Measurements from ENCODE around the gene CCN6. TPM values are rescaled to one million over a fixed set of nuclear protein-coding genes. Genes with fewer than 3 reads are reported as not detected.

The CCN6 gene
- total RNA-seq, 1 experiment from 2014 or later: not detected

DNA sequence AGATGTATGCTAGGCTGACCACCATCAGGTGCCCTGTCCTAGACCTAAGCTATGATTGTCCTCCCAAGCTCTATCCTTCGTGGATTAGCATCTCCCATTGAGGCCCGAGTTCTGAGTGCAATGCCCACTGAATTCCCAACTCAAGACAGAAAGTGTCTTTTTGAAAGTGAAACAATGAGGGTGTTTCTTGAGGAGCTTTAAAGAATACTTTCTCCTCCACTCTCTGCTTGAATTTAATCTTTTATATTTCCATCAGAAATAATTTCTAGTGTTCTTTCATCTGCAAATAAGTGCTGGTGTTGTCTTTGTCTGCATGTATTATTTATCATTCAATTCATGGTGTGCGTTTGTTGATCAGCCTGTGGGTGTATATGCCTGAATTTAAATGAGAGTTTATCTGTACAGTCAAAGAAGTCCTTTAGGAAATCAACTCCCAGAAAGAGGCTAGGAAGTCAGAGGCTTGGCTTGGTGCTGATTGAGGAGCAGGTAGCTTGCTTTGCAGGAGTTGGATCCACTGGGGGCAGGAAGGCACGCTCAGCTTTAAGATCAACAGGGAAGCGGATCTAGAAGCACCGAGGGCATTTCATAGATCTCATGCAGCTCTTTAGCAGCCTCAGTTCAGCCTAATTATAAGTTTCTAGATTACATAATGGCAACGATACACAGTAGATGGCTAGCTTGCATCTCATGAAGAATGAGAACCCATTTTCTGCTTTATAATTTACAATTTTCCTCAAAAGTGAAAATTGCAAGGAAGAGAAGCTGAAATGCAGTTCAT lies 36.0 kb upstream of the CCN6 start:
- no peak overlapping the region for H3K27ac Mint-ChIP-seq (ENCODE audit: low read depth, unreplicated experiment)
- no peaks in the 10 kb centered on the region for H3K36me3 Mint-ChIP-seq (ENCODE audit: insufficient read depth, unreplicated experiment)
- CTCF ChIA-PET: interaction anchor here (0.6 to 3.0 kb wide), 9 partner anchors 11 to 307 kb away, joined by 3 to 21 read pairs (median 4); partner anchors contain the start of genes FAM229B and TUBE1
- no peak for DNase-seq (ENCODE audit: unreplicated experiment)
- no peak overlapping the region for H3K4me3 Mint-ChIP-seq (ENCODE audit: unreplicated experiment)
- BruUV-seq (replicated peaks): no TSS peak
- peaks cover 27% of the 10 kb centered on the region for H3K4me1 Mint-ChIP-seq (ENCODE audit: insufficient read depth, unreplicated experiment)
- no peak for TF ChIP-seq CTCF (IDR thresholded peaks at IDR 0.05; ENCODE audit: unreplicated experiment)
- intact Hi-C loops (cut with micrococcal nuclease): no loop called here
- no peaks in the 10 kb centered on the region for H3K27me3 Mint-ChIP-seq (ENCODE audit: insufficient read depth, unreplicated experiment)
- POLR2A ChIA-PET: no interaction called here
- no peaks in the 10 kb centered on the region for H3K9me3 Mint-ChIP-seq (ENCODE audit: unreplicated experiment)

GRCh38 chr6:112018619-112019416 lies 35.1 kb upstream of the CCN6 start:
- TF ChIP-seq CTCF (IDR thresholded peaks at IDR 0.05; ENCODE audit: unreplicated experiment): no peak
- peaks cover 27% of the 10 kb centered on the region for H3K4me1 Mint-ChIP-seq (ENCODE audit: insufficient read depth, unreplicated experiment)

GRCh38 chr6:112019589-112019988 lies 34.3 kb upstream of the CCN6 start:
- peaks cover 13% of the 10 kb centered on the region for H3K9me3 Mint-ChIP-seq (ENCODE audit: unreplicated experiment)
- CTCF ChIA-PET: interaction anchor here (0.9 to 2.4 kb wide), 3 partner anchors 9 to 22 kb away, joined by 3 to 16 read pairs (median 4); no protein-coding TSS in a partner anchor
- H3K4me1 Mint-ChIP-seq (ENCODE audit: insufficient read depth, unreplicated experiment): peaks cover 20% of the 10 kb centered on the region
- no peak overlapping the region for H3K4me3 Mint-ChIP-seq (ENCODE audit: unreplicated experiment)
- POLR2A ChIA-PET: no interaction called here
- intact Hi-C loops (cut with micrococcal nuclease): no loop called here
- DNase-seq (ENCODE audit: unreplicated experiment): no peak
- BruUV-seq (replicated peaks): no TSS peak
- H3K36me3 Mint-ChIP-seq (ENCODE audit: insufficient read depth, unreplicated experiment): no peaks in the 10 kb centered on the region
- no peak overlapping the region for H3K27ac Mint-ChIP-seq (ENCODE audit: low read depth, unreplicated experiment)
- H3K27me3 Mint-ChIP-seq (ENCODE audit: insufficient read depth, unreplicated experiment): no peaks in the 10 kb centered on the region
- no peak for TF ChIP-seq CTCF (IDR thresholded peaks at IDR 0.05; ENCODE audit: unreplicated experiment)

More at GRCh38 chr6:112018619-112019416, 35.1 kb upstream of the CCN6 start:
- DNase-seq (ENCODE audit: unreplicated experiment): no peak
- POLR2A ChIA-PET: no interaction called here
- CTCF ChIA-PET: interaction anchor here (0.6 to 3.0 kb wide), 7 partner anchors 10 to 178 kb away, joined by 3 to 21 read pairs (median 6); partner anchors contain the start of genes FAM229B and TUBE1
- no TSS peak for BruUV-seq (replicated peaks)
- H3K4me3 Mint-ChIP-seq (ENCODE audit: unreplicated experiment): no peak overlapping the region
- H3K36me3 Mint-ChIP-seq (ENCODE audit: insufficient read depth, unreplicated experiment): no peaks in the 10 kb centered on the region
- no peaks in the 10 kb centered on the region for H3K27me3 Mint-ChIP-seq (ENCODE audit: insufficient read depth, unreplicated experiment)
- intact Hi-C loops (cut with micrococcal nuclease): no loop called here
- no peak overlapping the region for H3K27ac Mint-ChIP-seq (ENCODE audit: low read depth, unreplicated experiment)
- peaks cover 6% of the 10 kb centered on the region for H3K9me3 Mint-ChIP-seq (ENCODE audit: unreplicated experiment)

DNA sequence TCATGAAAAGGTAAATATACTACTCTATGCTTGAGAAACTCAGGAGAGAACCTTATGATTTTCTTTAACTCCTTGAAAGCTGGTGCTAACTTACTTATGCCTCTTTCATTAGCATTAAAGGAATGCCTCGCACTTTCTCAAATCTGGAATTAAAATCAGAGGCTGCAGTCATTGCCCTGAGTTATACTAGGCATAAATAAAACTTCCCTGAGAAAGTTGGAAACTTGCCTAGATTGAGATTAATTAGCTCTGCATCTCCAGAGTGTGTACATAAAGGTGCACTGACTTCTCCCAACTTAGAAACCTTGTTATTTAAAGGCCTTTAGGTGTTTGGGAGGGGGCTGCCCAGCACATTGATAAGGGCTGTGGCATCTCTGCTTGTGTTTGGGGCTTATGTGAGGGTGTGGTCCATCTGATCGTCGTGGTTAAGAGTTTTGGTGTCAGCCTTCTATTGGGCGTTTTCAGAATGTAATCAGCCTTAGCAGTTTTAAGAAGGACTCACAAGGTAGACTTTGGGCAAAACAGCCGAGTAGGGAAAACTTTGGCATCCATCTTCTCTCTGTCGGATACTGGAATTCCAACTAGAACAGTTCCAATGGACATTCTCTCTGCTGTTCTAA lies 32.1 kb upstream of the CCN6 start:
- intact Hi-C loops (cut with micrococcal nuclease): no loop called here
- CTCF ChIA-PET: interaction anchor here (1.5 to 1.7 kb wide), 2 partner anchors 13 to 20 kb away, joined by 3 read pairs; no protein-coding TSS in a partner anchor
- no peak for TF ChIP-seq CTCF (IDR thresholded peaks at IDR 0.05; ENCODE audit: unreplicated experiment)
- Mint-ChIP-seq H3K27me3 (ENCODE audit: insufficient read depth, unreplicated experiment) (no peaks in the 10 kb centered on the region), H3K9me3 (ENCODE audit: unreplicated experiment) (peaks cover 16% of the 10 kb centered on the region), H3K36me3 (ENCODE audit: insufficient read depth, unreplicated experiment) (no peaks in the 10 kb centered on the region), H3K27ac (ENCODE audit: low read depth, unreplicated experiment) (no peak overlapping the region), H3K4me1 (ENCODE audit: insufficient read depth, unreplicated experiment) (no peaks in the 10 kb centered on the region), H3K4me3 (ENCODE audit: unreplicated experiment) (no peak overlapping the region)
- no peak for DNase-seq (ENCODE audit: unreplicated experiment)
- no TSS peak for BruUV-seq (replicated peaks)
- POLR2A ChIA-PET: no interaction called here
